Activated T-helper 1 cell treated with Interleukin-2 at 50 U/mL for 16 hours (primary cell): Measurements from ENCODE around the gene HSPA6.
"Not testable (repeated sequence)": the region's sequence is repeated elsewhere in the genome, so short reads cannot be mapped to it uniquely, and the experiment has no call there.

Source experiments
- DNase-seq: peaks from one replicate; pipeline ENCODE4 v3.0.0-alpha.2; 2020; ENCODE audit warnings: low read depth

HSPA6 gene

GRCh38 chr1:161532644-161533567 is 8.6 kb downstream of the HSPA6 start:
- DNase-seq = not testable (repeated sequence)

GRCh38 chr1:161537068-161537669 is 12.8 kb downstream of the HSPA6 start:
- DNase-seq = not testable (repeated sequence)

- not testable (repeated sequence) for DNase-seq
Observed at GRCh38 chr1:161538925-161539479, 14.7 kb downstream of the HSPA6 start.

GRCh38 chr1:161539731-161540569 is 15.6 kb downstream of the HSPA6 start:
- peak; percentile 78 for DNase-seq

DNA sequence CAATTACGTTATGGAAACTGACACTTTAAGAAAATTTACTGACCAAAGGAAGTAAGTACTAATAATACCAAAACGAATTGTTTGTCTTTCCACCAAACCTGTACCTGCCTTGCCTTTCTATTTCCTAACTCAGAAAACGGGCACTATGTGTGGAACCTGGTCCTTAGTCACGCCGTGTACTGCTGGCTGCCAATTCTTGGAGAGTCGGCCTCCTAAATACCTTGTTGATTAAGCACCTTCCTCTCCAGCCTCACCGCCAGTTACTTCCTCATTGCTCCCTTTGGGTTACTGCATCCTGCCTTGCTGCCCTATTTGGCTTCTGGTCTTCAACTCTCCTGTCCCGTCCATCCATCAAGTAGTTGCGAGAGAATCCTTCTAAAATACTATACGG is 16.2 kb downstream of the HSPA6 start:
- not testable (repeated sequence) for DNase-seq

GRCh38 chr1:161542091-161542559 is 17.8 kb downstream of the HSPA6 start:
- not testable (repeated sequence) for DNase-seq

DNA sequence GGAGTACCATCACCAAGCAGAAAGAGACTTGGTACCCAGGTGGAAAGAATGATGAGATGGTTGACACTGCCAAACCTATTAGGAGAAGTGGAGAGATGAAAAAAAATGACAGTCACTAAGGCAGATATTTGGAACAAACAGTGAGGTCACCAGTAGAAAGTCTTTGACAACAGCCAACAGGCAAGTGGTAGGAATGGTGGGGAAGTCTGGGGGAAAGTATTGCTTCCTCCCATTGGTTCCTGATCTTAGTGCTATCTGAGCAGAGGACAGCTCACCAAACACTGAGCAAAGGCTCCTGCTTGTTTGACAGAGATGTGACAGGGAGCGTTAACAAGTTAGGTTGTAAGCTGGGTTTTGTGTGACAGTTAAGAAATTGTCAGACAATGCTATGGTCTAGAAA is 18.8 kb downstream of the HSPA6 start:
- DNase-seq = not testable (repeated sequence)

GRCh38 chr1:161545005-161545731 is 20.8 kb downstream of the HSPA6 start:
- DNase-seq = not testable (repeated sequence)

- not testable (repeated sequence) for DNase-seq
Observed at GRCh38 chr1:161547995-161548741, 23.8 kb downstream of the HSPA6 start.

DNA sequence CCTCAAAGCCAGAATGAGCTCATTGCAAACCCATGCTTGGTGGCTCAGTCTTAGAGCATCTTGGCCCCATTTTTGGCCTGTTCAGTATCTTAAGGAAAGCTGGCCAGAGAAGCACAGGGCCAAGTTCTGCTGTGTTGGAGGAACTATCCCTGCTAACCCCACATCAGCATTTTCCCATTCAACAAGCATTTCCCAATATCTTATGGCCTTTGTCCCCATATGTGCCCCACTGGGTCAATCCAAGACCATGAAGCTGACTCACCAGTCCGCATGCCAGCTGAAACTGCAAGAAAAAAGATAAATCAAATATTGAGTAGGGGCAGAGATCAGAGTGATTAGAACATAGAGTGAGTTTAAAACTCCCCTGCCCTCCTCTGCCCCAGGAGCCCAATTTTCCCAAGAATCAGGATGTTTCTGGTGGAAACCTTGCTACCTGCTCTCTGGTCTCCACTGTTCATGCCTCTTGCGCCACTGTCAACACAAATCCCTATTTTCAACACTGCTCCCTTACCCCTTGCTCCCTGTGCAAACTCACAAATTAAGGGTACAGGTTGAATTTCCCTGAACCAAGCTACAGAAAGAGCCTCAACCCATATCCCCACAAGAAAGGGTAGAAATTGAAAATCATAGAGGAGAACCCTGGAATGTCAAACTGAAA is 24.5 kb downstream of the HSPA6 start:
- not testable (repeated sequence) for DNase-seq

GRCh38 chr1:161549652-161550051 is 25.3 kb downstream of the HSPA6 start, which contains the start of gene FCGR3A:
Gene FCGR3A, minus strand, starts transcription at chr1:161549818. Its CDS starts 82 bp downstream, at chr1:161549736.
- DNase-seq = no peak

DNA sequence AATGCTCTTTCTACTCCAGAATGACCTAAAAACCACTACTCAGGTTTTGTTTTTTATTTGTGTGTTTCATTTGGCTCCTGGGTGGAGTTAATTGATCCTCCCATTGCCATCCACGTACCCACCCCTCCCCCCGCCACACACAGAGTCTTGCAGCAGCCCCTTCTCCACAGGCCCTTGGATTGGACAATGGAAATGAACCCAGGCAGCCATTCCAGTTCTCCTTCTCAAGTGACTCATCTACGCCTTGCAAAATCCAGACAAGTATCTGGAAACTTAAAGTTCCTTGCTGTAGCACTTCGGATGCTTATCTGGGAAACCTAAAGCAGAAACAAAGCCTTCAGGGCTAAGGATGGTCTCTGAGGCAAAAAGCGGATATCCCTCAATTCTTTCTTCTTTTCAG is 26.6 kb downstream of the HSPA6 start:
- not testable (repeated sequence) for DNase-seq

- not testable (repeated sequence) for DNase-seq
Observed at GRCh38 chr1:161553631-161554030, 29.3 kb downstream of the HSPA6 start.

- DNase-seq = not testable (repeated sequence)
Observed at GRCh38 chr1:161554340-161554739, 30.0 kb downstream of the HSPA6 start.

DNA sequence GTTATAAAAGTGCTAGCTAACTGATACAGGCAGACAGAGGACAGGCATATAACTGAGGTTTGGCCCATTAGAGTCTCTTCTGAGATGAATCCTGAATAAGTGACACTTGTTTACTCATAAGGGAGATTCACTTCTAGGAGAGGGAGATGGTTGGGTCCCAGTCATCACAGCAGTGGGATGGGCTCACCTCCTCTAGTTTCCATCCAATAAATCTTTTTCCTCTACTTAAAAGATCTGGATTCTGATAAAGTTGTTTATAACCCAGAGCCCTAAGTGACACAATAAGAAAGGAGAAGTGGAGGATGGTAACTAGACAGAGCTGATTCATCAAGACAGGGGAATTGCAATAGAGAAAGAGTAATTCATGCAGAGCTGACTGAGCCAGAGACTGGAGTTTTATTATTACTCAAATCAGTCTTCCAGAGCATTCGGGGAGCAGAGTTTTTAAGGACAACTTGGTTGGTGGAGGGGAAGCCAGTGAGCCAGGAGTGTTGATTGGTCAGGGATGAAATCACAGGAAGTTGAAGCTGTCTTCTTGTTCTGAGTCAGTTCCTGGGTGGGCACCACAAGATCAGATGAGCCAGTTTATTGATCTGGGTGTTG is 30.6 kb downstream of the HSPA6 start:
- not testable (repeated sequence) for DNase-seq

GRCh38 chr1:161556143-161556542 is 31.8 kb downstream of the HSPA6 start:
- DNase-seq = not testable (repeated sequence)

DNA sequence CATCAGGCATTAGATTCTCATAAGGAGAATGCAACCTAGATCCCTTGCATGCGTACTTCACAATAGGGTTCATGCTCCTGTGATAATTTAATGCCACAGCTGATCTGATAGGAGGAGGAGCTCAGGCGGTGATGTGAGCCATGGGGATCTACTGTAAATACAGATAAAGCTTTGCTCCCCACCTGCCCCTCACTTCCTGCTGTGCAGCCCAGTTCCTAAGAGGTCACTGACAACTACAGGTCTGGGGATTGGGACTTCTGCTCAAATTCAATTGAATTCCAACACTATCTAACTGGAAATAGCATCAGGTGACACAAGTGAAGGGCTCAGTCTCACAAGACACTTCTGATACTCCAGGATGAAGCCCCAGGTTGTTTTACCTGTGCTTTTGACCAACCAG is 32.6 kb downstream of the HSPA6 start:
- not testable (repeated sequence) for DNase-seq

DNA sequence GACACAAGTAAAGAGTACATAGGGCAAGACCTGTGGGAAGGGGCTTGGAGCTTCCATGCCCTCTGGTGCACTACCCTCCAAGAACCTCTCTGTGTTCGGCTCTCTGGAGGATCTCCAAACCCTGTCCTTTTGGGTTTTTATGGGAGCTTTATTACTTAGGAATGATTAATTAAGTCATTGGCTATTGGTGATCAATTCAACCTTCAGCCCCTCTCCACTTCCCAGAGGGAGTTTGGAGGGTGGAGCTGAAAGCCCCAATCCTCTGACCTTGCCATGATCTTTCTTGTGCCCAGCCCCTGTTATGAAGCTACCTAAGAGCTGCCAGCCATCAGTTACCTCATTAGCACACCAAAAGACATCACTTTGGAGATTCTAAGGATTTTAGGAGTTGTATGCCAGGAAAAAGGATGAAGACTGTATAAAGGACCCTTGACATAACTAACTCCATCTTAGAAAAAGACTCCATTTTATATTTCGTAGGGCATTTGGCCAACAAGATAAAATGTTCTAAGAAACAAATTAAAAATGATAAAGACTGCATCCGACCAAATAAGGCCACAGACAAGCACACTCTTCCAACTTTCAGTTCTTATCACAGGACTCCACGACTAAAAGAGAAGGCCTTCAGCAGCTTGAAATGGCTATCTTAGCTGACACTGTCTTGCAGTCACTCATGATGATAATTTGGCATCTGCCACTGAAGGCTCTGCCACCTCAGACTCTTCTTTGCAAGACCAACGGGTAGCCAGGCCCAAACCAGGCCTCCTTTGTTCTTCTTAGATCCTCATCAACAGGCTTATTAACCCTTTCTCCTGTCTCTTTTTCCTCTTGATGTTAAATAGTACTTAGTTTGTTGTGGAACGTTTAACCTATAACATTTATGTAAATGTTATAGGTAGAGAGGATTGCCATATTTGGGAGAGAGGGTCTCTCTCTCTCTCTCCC is 33.4 kb downstream of the HSPA6 start:
- DNase-seq = not testable (repeated sequence)
